GM12864 (cell line): ENCODE results near the gene TAGLN3.

Experiments used
- DNase-seq: peaks from one replicate; pipeline ENCODE4 v3.0.0-alpha.2; 2011; ENCODE audit warnings: low read depth
- H3K4me3 ChIP-seq: 2 replicates; pipeline ENCODE4 v1.5.1; 2011; ENCODE audit warnings: mild to moderate bottlenecking, low read depth, low read length, control low read depth
- CTCF ChIP-seq: IDR thresholded peaks from 2 replicates; pipeline ENCODE4 v1.5.1; 2011; ENCODE audit warnings: low read depth, mild to moderate bottlenecking, moderate library complexity, low read length, control low read depth, inconsistent platforms; ENCODE audit errors: missing control alignments

The TAGLN3 gene

GRCh38 chr3:111998636-111999483, at the start of gene TAGLN3:
TAGLN3 (plus strand) TSS chr3:111998922; CDS start chr3:111999423, 501 bp downstream.
- no peak for DNase-seq
- TF ChIP-seq CTCF = no peak
- peak within 1 kb of the TSS; percentile 11; the same call in 1 of the 2 replicates for H3K4me3 ChIP-seq

- H3K4me3 ChIP-seq = no peak overlapping the region
- TF ChIP-seq CTCF = no peak
- DNase-seq = no peak
Measured at GRCh38 chr3:111949712-111950111, 49.0 kb upstream of the TAGLN3 start.

GRCh38 chr3:111951032-111951431, 47.7 kb upstream of the TAGLN3 start:
- no peak for TF ChIP-seq CTCF
- H3K4me3 ChIP-seq = no peak overlapping the region
- no peak for DNase-seq

DNA sequence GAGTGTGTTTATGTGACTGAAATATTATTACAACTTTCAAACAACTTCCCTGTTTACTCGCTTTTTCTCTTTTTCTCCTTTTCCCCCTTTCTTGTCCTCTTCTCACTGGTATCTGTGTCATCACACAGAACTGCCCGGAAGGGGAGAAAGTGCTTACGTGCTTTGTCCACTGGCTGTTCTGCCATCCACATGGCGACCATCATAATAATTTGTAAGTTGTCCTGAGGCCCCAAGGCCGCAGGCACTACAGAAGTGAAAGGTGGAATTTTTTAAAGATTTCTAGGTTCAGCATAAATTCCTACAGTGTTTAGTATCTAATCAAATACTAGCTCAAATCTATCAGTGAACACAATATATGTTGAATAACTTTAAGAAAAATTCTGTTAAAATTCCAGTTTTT, 46.6 kb upstream of the TAGLN3 start:
- TF ChIP-seq CTCF = no peak
- DNase-seq = no peak

GRCh38 chr3:111952866-111953450, 45.8 kb upstream of the TAGLN3 start:
- DNase-seq = no peak
- no peak overlapping the region for H3K4me3 ChIP-seq
- no peak for TF ChIP-seq CTCF

More for the DNA sequence above, 46.6 kb upstream of the TAGLN3 start:
- H3K4me3 ChIP-seq = no peak overlapping the region

GRCh38 chr3:111954228-111954990, 44.3 kb upstream of the TAGLN3 start:
- no peak for DNase-seq
- no peak overlapping the region for H3K4me3 ChIP-seq
- TF ChIP-seq CTCF = no peak
